HCT116 (cell line): ENCODE data around the gene THRB. TPM values are rescaled to one million over a fixed set of nuclear protein-coding genes. Genes with fewer than 3 reads are reported as not detected.

Source experiments
- ATAC-seq: fragments of 200-7000 bp; cut with Tn5 transposase; 2 replicates; pipeline ENCODE4 v1.9.1; 2020; ENCODE audit warnings: mild to moderate bottlenecking, moderate library complexity
- BruUV-seq: library from RNA; stranded (reverse); fragments of 400-500 nt; replicated peaks from 2 replicates; lab custom pipeline; 2021; lab: Mats Ljungman, UMichigan
- CTCF ChIA-PET: fragments of 300-600 bp; sonication (Branson Sonifier 250); formaldehyde crosslinking; loops from one replicate; lab custom pipeline; 2021; ENCODE audit warnings: antibody characterized with exemption; lab: Charles Lee
- POLR2A ChIA-PET: fragments of 300-600, 350-600 bp; sonication (Branson Sonifier 250); formaldehyde crosslinking; loops from one replicate; lab custom pipeline; 2021; ENCODE audit warnings: antibody characterized with exemption; lab: Charles Lee
- RAD21 ChIA-PET, 2 experiments: fragments of 300-600 bp; sonication (Branson Sonifier 250); formaldehyde crosslinking; loops; one replicate each; lab custom pipeline; 2023; ENCODE audit warnings: low total read pairs in 2 of 2; ENCODE audit not compliant: uncharacterized antibody in 2 of 2, unreplicated experiment in 2 of 2, low non-redundant PET in 1 of 2; lab: Charles Lee
- DNase-seq: peaks from one replicate; pipeline ENCODE4 v3.0.0-alpha.2; 2010; ENCODE audit warnings: low read depth, low spot score
- H2AFZ ChIP-seq: fragments of 200-600 bp; shearing (Covaris generic), sonication (generic); 2 replicates; pipeline ENCODE4 v1.6.1; 2017; ENCODE audit warnings: low read depth, mixed run types, mixed read lengths, antibody characterized with exemption, low read length; ENCODE audit not compliant: poor library complexity, severe bottlenecking
- H3K27ac ChIP-seq: 2 replicates; pipeline ENCODE4 v1.5.1; 2012; ENCODE audit warnings: low read depth, low read length
- H3K27me3 ChIP-seq: fragments of 200-600 bp; sonication (generic); 2 replicates; pipeline ENCODE4 v1.6.1; 2016; ENCODE audit warnings: mixed run types, low read length, mixed read lengths; ENCODE audit not compliant: insufficient read depth
- H3K36me3 ChIP-seq, 2 experiments: fragments of 200-500 bp in 1 of 2; fragments of 200-600 bp in 1 of 2; sonication (Bioruptor generic) in 1 of 2; sonication (generic) in 1 of 2; 2 replicates each; pipeline versions ENCODE4 v1.5.1 to v1.6.1; 2014 to 2016; ENCODE audit warnings: low read length in 2 of 2, inconsistent platforms in 1 of 2, mixed read lengths in 1 of 2, mixed run types in 1 of 2; ENCODE audit not compliant: insufficient read depth in 2 of 2, control insufficient read depth in 1 of 2
- H3K4me1 ChIP-seq, 2 experiments: fragments of 200-600 bp in 1 of 2; sonication (generic) in 1 of 2; 2 replicates each; pipeline versions ENCODE4 v1.5.1 to v1.6.1; 2012 to 2017; ENCODE audit warnings: low read length in 2 of 2, inconsistent platforms in 1 of 2, mild to moderate bottlenecking in 1 of 2, mixed read lengths in 1 of 2, mixed run types in 1 of 2, moderate library complexity in 1 of 2; ENCODE audit not compliant: insufficient read depth in 2 of 2, control insufficient read depth in 1 of 2
- H3K4me2 ChIP-seq: fragments of 200-600 bp; sonication (generic); 2 replicates; pipeline ENCODE4 v1.6.1; 2017; ENCODE audit warnings: mixed run types, low read length, mixed read lengths
- H3K4me3 ChIP-seq, 2 experiments: fragments of 200-600 bp in 1 of 2; sonication (generic) in 1 of 2; replicated peaks in 1 of 2; 2 replicates each; pipeline ENCODE4 v1.5.1; 2011 to 2016; ENCODE audit warnings: low read length in 2 of 2, control low read depth in 1 of 2, low read depth in 1 of 2, mild to moderate bottlenecking in 1 of 2, mixed read lengths in 1 of 2, mixed run types in 1 of 2
- H3K79me2 ChIP-seq: fragments of 200-600 bp; sonication (generic); 2 replicates; pipeline ENCODE4 v1.6.1; 2017; ENCODE audit warnings: mild to moderate bottlenecking, mixed run types, low read length, moderate library complexity, mixed read lengths; ENCODE audit not compliant: insufficient read depth
- H3K9ac ChIP-seq: fragments of 200-600 bp; sonication (generic); 2 replicates; pipeline ENCODE4 v1.6.1; 2016; ENCODE audit warnings: low read length, mixed read lengths
- H3K9me2 ChIP-seq: fragments of 200-600 bp; sonication (generic), shearing (Covaris generic); 2 replicates; pipeline ENCODE4 v1.6.1; 2017; ENCODE audit warnings: mixed run types, mild to moderate bottlenecking, moderate library complexity; ENCODE audit not compliant: insufficient read depth
- H3K9me3 ChIP-seq, 2 experiments: fragments of 200-500 bp in 1 of 2; fragments of 200-600 bp in 1 of 2; sonication (Bioruptor generic) in 1 of 2; sonication (generic) in 1 of 2; 2 replicates each; pipeline ENCODE4 v1.6.1; 2014 to 2017; ENCODE audit warnings: low read length in 2 of 2, mixed read lengths in 2 of 2, inconsistent platforms in 1 of 2, low read depth in 1 of 2, mild to moderate bottlenecking in 1 of 2, mixed run types in 1 of 2, moderate library complexity in 1 of 2; ENCODE audit not compliant: control insufficient read depth in 1 of 2, insufficient read depth in 1 of 2
- H4K20me1 ChIP-seq: fragments of 200-600 bp; sonication (generic), shearing (Covaris generic); 2 replicates; pipeline ENCODE4 v1.6.1; 2017; ENCODE audit warnings: mixed run types, mild to moderate bottlenecking, moderate library complexity; ENCODE audit not compliant: insufficient read depth
- ATF3 ChIP-seq: IDR thresholded peaks from 2 replicates; pipeline ENCODE4 v1.6.1; 2012
- CBX3 ChIP-seq: IDR thresholded peaks from 2 replicates; pipeline ENCODE4 v1.6.1; 2012; ENCODE audit warnings: low read depth
- CTCF ChIP-seq, 3 experiments: fragments of 200-600 bp in 1 of 3; sonication (generic) in 1 of 3; IDR thresholded peaks in 2 of 3; conservative IDR thresholded peaks in 1 of 3; 2 replicates each; pipeline ENCODE4 v1.5.1; 2012 to 2017; ENCODE audit warnings: low read depth in 2 of 3, low read length in 2 of 3, antibody characterized with exemption in 1 of 3, borderline replicate concordance in 1 of 3, control low read depth in 1 of 3, mild to moderate bottlenecking in 1 of 3, mixed read lengths in 1 of 3, mixed run types in 1 of 3, moderate library complexity in 1 of 3; ENCODE audit not compliant: insufficient read depth in 1 of 3
- EGR1 ChIP-seq: IDR thresholded peaks from 2 replicates; pipeline ENCODE4 v1.6.1; 2012; ENCODE audit warnings: low read depth
- EZH2 ChIP-seq: fragments of 200-600 bp; sonication (generic); IDR thresholded peaks from 2 replicates; pipeline ENCODE4 v1.6.1; 2017; ENCODE audit warnings: antibody characterized with exemption, mixed run types
- FOSL1 ChIP-seq: IDR thresholded peaks from 2 replicates; pipeline ENCODE4 v1.6.1; 2012; ENCODE audit warnings: low read depth
- JUND ChIP-seq: IDR thresholded peaks from 2 replicates; pipeline ENCODE4 v1.6.1; 2012
- MAX ChIP-seq: IDR thresholded peaks from 2 replicates; pipeline ENCODE4 v1.6.1; 2012
- POLR2A ChIP-seq: IDR thresholded peaks from 2 replicates; pipeline ENCODE4 v1.7.0; 2011; ENCODE audit warnings: borderline replicate concordance; ENCODE audit not compliant: insufficient read depth, insufficient read length; ENCODE audit errors: extremely low read depth
- POLR2AphosphoS5 ChIP-seq: IDR thresholded peaks from 2 replicates; pipeline ENCODE4 v1.6.1; 2011; ENCODE audit warnings: mild to moderate bottlenecking, low read depth, low read length, moderate library complexity
- RAD21 ChIP-seq: IDR thresholded peaks from 2 replicates; pipeline ENCODE4 v1.6.1; 2012; ENCODE audit warnings: low read depth, mild to moderate bottlenecking
- REST ChIP-seq: IDR thresholded peaks from 2 replicates; pipeline ENCODE4 v1.6.1; 2012; ENCODE audit warnings: low read depth
- SIN3A ChIP-seq: IDR thresholded peaks from 2 replicates; pipeline ENCODE4 v1.6.1; 2012; ENCODE audit warnings: low read depth
- TCF7L2 ChIP-seq: IDR thresholded peaks from 2 replicates; pipeline ENCODE4 v1.7.0; 2011; ENCODE audit warnings: borderline replicate concordance, inconsistent platforms; ENCODE audit not compliant: insufficient read depth, insufficient read length; ENCODE audit errors: extremely low read depth
- YY1 ChIP-seq: IDR thresholded peaks from 2 replicates; pipeline ENCODE4 v1.6.1; 2011; ENCODE audit warnings: low read length, low read depth, moderate library complexity, mild to moderate bottlenecking; ENCODE audit not compliant: insufficient replicate concordance; ENCODE audit errors: extremely low read depth
- ZBTB33 ChIP-seq: IDR thresholded peaks from 2 replicates; pipeline ENCODE4 v1.6.1; 2011; ENCODE audit warnings: mild to moderate bottlenecking, low read length, moderate library complexity; ENCODE audit not compliant: insufficient replicate concordance; ENCODE audit errors: extremely low read depth
- ZFX ChIP-seq: fragments of 450-650 bp; IDR thresholded peaks from 2 replicates; pipeline ENCODE4 v1.6.1; 2017
- ZNF274 ChIP-seq: fragments of 200-500 bp; sonication (Bioruptor generic); IDR thresholded peaks from 2 replicates; pipeline ENCODE4 v1.6.1; 2014; ENCODE audit warnings: mild to moderate bottlenecking, low read depth, low read length, inconsistent platforms
- intact Hi-C: fragments of 100-400 bp; cut with micrococcal nuclease; formaldehyde crosslinking; loops from 2 replicates; pipeline ENCODE4 v1.10.0; 2022
- total RNA-seq: library from RNA; stranded (reverse); gene quantifications from one replicate; pipeline ENCODE4 v1.2.1, GENCODE V29; 2021; ENCODE audit not compliant: unreplicated experiment

Gene THRB
- total RNA-seq, 1 experiment from 2014 or later, result 2.5 TPM

GRCh38 chr3:24360957-24361356 is 133.7 kb downstream of the THRB start:
- no peak for DNase-seq
- ChIA-PET POLR2A (no interaction called here), CTCF (interaction anchor here (1.5 kb wide), 1 partner anchor 136 kb away, joined by 4 read pairs; no protein-coding TSS in a partner anchor), RAD21 (no interaction called here)
- no peaks in the 10 kb centered on the region for H3K79me2 ChIP-seq
- no peak overlapping the region for H3K27ac ChIP-seq
- no peaks in the 10 kb centered on the region for H3K36me3 ChIP-seq
- H3K9me3 ChIP-seq, result no peaks in the 10 kb centered on the region
- ATAC-seq, result no peak
- H3K27me3 ChIP-seq, result no peaks in the 10 kb centered on the region
- BruUV-seq, result no TSS peak
- intact Hi-C loops, result no loop called here
- no peak overlapping the region for H3K9ac ChIP-seq
- TF ChIP-seq CTCF (IDR thresholded peaks at IDR 0.05 in 2 of 3, conservative IDR thresholded peaks at IDR 0.05 in 1 of 3; ENCODE audit: borderline replicate concordance in 1 of 3, insufficient read depth in 1 of 3, low read depth in 2 of 3, low read length in 2 of 3), result no peak
- no peak for TF ChIP-seq CBX3
- TF ChIP-seq JUND, result no peak
- TF ChIP-seq YY1, result no peak
- no peak for TF ChIP-seq REST
- no peak for TF ChIP-seq ZBTB33
- no peak for TF ChIP-seq ATF3
- no peak for TF ChIP-seq TCF7L2
- no peak for TF ChIP-seq FOSL1
- no peak for TF ChIP-seq EZH2
- no peak for TF ChIP-seq RAD21
- no peak for TF ChIP-seq POLR2AphosphoS5
- no peak for TF ChIP-seq EGR1
- TF ChIP-seq SIN3A, result no peak
- TF ChIP-seq MAX, result no peak
- no peak for TF ChIP-seq ZFX
- TF ChIP-seq POLR2A, result no peak
- no peak for TF ChIP-seq ZNF274
- H3K4me2 ChIP-seq, result no peak overlapping the region
- no peak overlapping the region for H2AFZ ChIP-seq
- no peaks in the 10 kb centered on the region for H3K9me2 ChIP-seq
- no peaks in the 10 kb centered on the region for H4K20me1 ChIP-seq
- H3K4me1 ChIP-seq, result peaks cover 3 to 10% of the 10 kb centered on the region in 2 experiments; a peak in 2 of 4 replicates
- no peak overlapping the region for H3K4me3 ChIP-seq
